ENCODE data around the gene TGM2. TPM values are rescaled to one million over a fixed set of nuclear protein-coding genes. Genes with fewer than 3 reads are reported as not detected.

Gene TGM2
- total RNA-seq, 1 donor from 2014 or later, result 135 TPM

GRCh38 chr20:38079353-38079752 is 85.7 kb downstream of the TGM2 start:
- no peaks in the 10 kb centered on the region for H3K27me3 ChIP-seq (ENCODE audit: control insufficient read depth, insufficient read depth, low read length)
- no peak for DNase-seq (ENCODE audit: low read depth)
- peaks cover 1% of the 10 kb centered on the region for H3K36me3 ChIP-seq (ENCODE audit: control insufficient read depth, insufficient read depth, low read length)
- no peak overlapping the region for H3K4me3 ChIP-seq (ENCODE audit: low read depth, low read length)
- TF ChIP-seq CTCF (IDR thresholded peaks at IDR 0.05; ENCODE audit: insufficient read depth, low read length, poor library complexity, severe bottlenecking), result no peak

- peaks cover 1% of the 10 kb centered on the region for H3K36me3 ChIP-seq (ENCODE audit: control insufficient read depth, insufficient read depth, low read length)
- H3K4me3 ChIP-seq (ENCODE audit: low read depth, low read length), result no peak overlapping the region
- H3K27me3 ChIP-seq (ENCODE audit: control insufficient read depth, insufficient read depth, low read length), result no peaks in the 10 kb centered on the region
- no peak for DNase-seq (ENCODE audit: low read depth)
- TF ChIP-seq CTCF (IDR thresholded peaks at IDR 0.05; ENCODE audit: insufficient read depth, low read length, poor library complexity, severe bottlenecking), result no peak
Measured at GRCh38 chr20:38078084-38078483, 87.0 kb downstream of the TGM2 start.

Other genes starting within 250 kb of the TGM2 start
- 18.8 and 26.3 TPM in 2 replicates for gene TTI1, start 131.8 kb downstream of the TGM2 start, total RNA-seq
- gene RPRD1B, start 131.5 kb downstream of the TGM2 start, total RNA-seq, result 12.7 and 21.1 TPM in 2 replicates
- 1.4 and 2.1 TPM in 2 replicates for gene KIAA1755, start 95.5 kb upstream of the TGM2 start, total RNA-seq
- gene BPI, start 138.9 kb upstream of the TGM2 start, total RNA-seq, result not detected in 2 replicates
- gene LBP, start 181.2 kb upstream of the TGM2 start, total RNA-seq, result not detected in 2 replicates

Data from kidney epithelial cell (primary cell).